H1 (cell line): ENCODE measurements around the gene CD164L2. TPM values are rescaled to one million over a fixed set of nuclear protein-coding genes. Genes with fewer than 3 reads are reported as not detected.
A peak's percentile ranks its signal among the peaks of the same experiment; 100 is the strongest.

Experiments
- KDM1A ChIP-seq: fragments of 200-600, 300-600 bp; sonication (generic); IDR thresholded peaks from 2 replicates; pipeline ENCODE4 v1.7.1; 2016; ENCODE audit warnings: mild to moderate bottlenecking, low read length, borderline replicate concordance
- KDM4A ChIP-seq: IDR thresholded peaks from one replicate; pipeline ENCODE4 v1.7.1; 2012; ENCODE audit warnings: low read depth, mild to moderate bottlenecking, moderate library complexity, low read length, inconsistent platforms; ENCODE audit not compliant: severe bottlenecking
- NANOG ChIP-seq: IDR thresholded peaks from 2 replicates; pipeline ENCODE4 v1.6.1; 2011; ENCODE audit warnings: low read length, low read depth, mild to moderate bottlenecking, inconsistent platforms; ENCODE audit not compliant: insufficient read depth, poor library complexity, severe bottlenecking
- RBBP5 ChIP-seq: IDR thresholded peaks from 2 replicates; pipeline ENCODE4 v1.7.1; 2012; ENCODE audit warnings: low read depth, mild to moderate bottlenecking, inconsistent platforms, low read length, moderate library complexity, borderline replicate concordance
- polyA plus RNA-seq, 7 experiments: library from polyadenylated mRNA; depleted of rRNA in 3 of 7; stranded (reverse) in 5 of 7; unstranded in 2 of 7; fragments of >200 nt in 5 of 7; fragments of 200-250 nt in 2 of 7; gene quantifications; 1 replicate in 5 of 7; 2 replicates in 1 of 7; 4 replicates in 1 of 7; pipeline versions ENCODE4 v1.2.1 to v1.2.3, GENCODE V29; 2011 to 2013; ENCODE audit warnings: missing spikeins in 2 of 7, mixed read lengths in 2 of 7
- total RNA-seq: library from RNA; stranded (reverse); fragmentation: NEBNext Ultra II Directional; extraction: Animal tissue kit (Norgen Biotek cat#: 25700); gene quantifications from 2 replicates; pipeline ENCODE4 v1.2.1, GENCODE V29; 2021
- TF ChIP-seq, protein P1 (sequence below): fragments of 300-600 bp; sonication (generic); IDR thresholded peaks from 2 replicates; pipeline ENCODE4 v1.7.1; 2012; ENCODE audit warnings: low read length, moderate library complexity, mild to moderate bottlenecking, inconsistent platforms; ENCODE audit not compliant: insufficient replicate concordance
- TF ChIP-seq, protein P2 (sequence below), 3 experiments: IDR thresholded peaks; 1 replicate in 2 of 3; 2 replicates in 1 of 3; pipeline versions ENCODE4 v1.5.1 to v1.6.1; 2011; ENCODE audit warnings: low read length in 3 of 3, mild to moderate bottlenecking in 3 of 3, inconsistent platforms in 2 of 3, low read depth in 1 of 3, moderate library complexity in 1 of 3; ENCODE audit not compliant: insufficient read depth in 1 of 3; ENCODE audit errors: control extremely low read depth in 1 of 3

CD164L2 gene
- total and polyA plus RNA-seq, 2 of the 8 experiments (the other 6 are each of a cell fraction or from before 2014, with no cell fraction given): 3.3 TPM

DNA sequence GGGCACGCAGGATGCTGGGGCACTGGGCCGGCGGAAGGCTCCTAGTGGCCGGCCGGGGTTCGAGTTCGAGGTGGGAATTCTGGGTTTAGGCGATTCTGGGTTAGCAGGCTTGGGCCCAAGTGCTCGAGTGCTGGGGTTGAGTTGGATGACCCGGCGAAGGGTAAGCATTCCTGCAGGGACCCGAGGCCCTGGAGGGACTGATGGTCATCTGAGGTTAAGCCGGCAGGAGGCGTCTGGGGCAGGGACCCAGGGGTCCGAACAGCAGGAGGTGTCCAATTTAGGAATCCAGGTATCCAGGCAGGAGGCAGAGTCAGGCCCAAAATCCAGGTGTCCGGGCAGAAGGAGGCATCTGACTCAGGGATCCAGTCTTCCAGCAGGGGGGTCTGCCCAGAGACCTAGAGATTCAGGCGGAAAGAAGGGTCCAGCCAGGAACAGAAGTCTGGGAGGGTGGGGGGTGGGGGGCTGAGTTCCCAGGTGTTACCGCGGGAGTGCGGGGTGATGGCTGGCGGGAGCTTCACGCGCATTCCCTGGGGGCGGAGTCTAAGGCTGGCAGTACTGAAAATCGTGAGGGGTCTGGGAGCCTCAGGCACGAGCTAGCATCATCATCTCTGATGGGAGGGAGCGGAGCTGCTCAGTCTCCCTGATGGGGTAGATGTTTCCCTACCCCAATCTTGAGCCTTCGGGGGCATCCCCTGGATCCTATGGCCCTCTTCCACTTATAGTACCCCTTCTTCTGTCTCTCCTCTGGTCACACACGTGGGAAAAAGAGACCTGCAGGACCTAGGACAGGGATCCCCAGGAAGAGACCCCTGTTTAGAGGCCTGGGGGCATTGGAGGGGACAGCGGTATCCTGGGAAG, 9.9 kb upstream of the CD164L2 start (continued):
- TF ChIP-seq NANOG (no peak), KDM1A (no peak), KDM4A (peak; percentile 6), RBBP5 (no peak)
- TF ChIP-seq, protein P1, sequence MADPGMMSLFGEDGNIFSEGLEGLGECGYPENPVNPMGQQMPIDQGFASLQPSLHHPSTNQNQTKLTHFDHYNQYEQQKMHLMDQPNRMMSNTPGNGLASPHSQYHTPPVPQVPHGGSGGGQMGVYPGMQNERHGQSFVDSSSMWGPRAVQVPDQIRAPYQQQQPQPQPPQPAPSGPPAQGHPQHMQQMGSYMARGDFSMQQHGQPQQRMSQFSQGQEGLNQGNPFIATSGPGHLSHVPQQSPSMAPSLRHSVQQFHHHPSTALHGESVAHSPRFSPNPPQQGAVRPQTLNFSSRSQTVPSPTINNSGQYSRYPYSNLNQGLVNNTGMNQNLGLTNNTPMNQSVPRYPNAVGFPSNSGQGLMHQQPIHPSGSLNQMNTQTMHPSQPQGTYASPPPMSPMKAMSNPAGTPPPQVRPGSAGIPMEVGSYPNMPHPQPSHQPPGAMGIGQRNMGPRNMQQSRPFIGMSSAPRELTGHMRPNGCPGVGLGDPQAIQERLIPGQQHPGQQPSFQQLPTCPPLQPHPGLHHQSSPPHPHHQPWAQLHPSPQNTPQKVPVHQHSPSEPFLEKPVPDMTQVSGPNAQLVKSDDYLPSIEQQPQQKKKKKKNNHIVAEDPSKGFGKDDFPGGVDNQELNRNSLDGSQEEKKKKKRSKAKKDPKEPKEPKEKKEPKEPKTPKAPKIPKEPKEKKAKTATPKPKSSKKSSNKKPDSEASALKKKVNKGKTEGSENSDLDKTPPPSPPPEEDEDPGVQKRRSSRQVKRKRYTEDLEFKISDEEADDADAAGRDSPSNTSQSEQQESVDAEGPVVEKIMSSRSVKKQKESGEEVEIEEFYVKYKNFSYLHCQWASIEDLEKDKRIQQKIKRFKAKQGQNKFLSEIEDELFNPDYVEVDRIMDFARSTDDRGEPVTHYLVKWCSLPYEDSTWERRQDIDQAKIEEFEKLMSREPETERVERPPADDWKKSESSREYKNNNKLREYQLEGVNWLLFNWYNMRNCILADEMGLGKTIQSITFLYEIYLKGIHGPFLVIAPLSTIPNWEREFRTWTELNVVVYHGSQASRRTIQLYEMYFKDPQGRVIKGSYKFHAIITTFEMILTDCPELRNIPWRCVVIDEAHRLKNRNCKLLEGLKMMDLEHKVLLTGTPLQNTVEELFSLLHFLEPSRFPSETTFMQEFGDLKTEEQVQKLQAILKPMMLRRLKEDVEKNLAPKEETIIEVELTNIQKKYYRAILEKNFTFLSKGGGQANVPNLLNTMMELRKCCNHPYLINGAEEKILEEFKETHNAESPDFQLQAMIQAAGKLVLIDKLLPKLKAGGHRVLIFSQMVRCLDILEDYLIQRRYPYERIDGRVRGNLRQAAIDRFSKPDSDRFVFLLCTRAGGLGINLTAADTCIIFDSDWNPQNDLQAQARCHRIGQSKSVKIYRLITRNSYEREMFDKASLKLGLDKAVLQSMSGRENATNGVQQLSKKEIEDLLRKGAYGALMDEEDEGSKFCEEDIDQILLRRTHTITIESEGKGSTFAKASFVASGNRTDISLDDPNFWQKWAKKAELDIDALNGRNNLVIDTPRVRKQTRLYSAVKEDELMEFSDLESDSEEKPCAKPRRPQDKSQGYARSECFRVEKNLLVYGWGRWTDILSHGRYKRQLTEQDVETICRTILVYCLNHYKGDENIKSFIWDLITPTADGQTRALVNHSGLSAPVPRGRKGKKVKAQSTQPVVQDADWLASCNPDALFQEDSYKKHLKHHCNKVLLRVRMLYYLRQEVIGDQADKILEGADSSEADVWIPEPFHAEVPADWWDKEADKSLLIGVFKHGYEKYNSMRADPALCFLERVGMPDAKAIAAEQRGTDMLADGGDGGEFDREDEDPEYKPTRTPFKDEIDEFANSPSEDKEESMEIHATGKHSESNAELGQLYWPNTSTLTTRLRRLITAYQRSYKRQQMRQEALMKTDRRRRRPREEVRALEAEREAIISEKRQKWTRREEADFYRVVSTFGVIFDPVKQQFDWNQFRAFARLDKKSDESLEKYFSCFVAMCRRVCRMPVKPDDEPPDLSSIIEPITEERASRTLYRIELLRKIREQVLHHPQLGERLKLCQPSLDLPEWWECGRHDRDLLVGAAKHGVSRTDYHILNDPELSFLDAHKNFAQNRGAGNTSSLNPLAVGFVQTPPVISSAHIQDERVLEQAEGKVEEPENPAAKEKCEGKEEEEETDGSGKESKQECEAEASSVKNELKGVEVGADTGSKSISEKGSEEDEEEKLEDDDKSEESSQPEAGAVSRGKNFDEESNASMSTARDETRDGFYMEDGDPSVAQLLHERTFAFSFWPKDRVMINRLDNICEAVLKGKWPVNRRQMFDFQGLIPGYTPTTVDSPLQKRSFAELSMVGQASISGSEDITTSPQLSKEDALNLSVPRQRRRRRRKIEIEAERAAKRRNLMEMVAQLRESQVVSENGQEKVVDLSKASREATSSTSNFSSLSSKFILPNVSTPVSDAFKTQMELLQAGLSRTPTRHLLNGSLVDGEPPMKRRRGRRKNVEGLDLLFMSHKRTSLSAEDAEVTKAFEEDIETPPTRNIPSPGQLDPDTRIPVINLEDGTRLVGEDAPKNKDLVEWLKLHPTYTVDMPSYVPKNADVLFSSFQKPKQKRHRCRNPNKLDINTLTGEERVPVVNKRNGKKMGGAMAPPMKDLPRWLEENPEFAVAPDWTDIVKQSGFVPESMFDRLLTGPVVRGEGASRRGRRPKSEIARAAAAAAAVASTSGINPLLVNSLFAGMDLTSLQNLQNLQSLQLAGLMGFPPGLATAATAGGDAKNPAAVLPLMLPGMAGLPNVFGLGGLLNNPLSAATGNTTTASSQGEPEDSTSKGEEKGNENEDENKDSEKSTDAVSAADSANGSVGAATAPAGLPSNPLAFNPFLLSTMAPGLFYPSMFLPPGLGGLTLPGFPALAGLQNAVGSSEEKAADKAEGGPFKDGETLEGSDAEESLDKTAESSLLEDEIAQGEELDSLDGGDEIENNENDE: no peak
- TF ChIP-seq, protein P2, sequence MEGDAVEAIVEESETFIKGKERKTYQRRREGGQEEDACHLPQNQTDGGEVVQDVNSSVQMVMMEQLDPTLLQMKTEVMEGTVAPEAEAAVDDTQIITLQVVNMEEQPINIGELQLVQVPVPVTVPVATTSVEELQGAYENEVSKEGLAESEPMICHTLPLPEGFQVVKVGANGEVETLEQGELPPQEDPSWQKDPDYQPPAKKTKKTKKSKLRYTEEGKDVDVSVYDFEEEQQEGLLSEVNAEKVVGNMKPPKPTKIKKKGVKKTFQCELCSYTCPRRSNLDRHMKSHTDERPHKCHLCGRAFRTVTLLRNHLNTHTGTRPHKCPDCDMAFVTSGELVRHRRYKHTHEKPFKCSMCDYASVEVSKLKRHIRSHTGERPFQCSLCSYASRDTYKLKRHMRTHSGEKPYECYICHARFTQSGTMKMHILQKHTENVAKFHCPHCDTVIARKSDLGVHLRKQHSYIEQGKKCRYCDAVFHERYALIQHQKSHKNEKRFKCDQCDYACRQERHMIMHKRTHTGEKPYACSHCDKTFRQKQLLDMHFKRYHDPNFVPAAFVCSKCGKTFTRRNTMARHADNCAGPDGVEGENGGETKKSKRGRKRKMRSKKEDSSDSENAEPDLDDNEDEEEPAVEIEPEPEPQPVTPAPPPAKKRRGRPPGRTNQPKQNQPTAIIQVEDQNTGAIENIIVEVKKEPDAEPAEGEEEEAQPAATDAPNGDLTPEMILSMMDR (IDR thresholded peaks at IDR 0.05; ENCODE audit: control extremely low read depth in 1 of 3, insufficient read depth in 1 of 3, low read depth in 1 of 3, low read length in 3 of 3): peak in 2 of 3 experiments; percentile 14 to 34; a peak in 2 of 4 replicates
